GM10266 (cell line): ENCODE data around the gene RASA3.
"Not testable (repeated sequence)": the region's sequence is repeated elsewhere in the genome, so short reads cannot be mapped to it uniquely, and the experiment has no call there.

ENCODE experiments used
- DNase-seq: peaks from one replicate; pipeline ENCODE4 v3.0.0; 2012; ENCODE audit errors: extremely low spot score
- CTCF ChIP-seq: IDR thresholded peaks from 2 replicates; pipeline ENCODE4 v1.5.1; 2012; ENCODE audit warnings: mild to moderate bottlenecking, low read depth; ENCODE audit not compliant: control insufficient read depth, insufficient read depth; ENCODE audit errors: missing control alignments

Gene RASA3

GRCh38 chr13:114076329-114077090 lies 55.9 kb downstream of the RASA3 start:
- DNase-seq = no peak
- TF ChIP-seq CTCF = no peak

GRCh38 chr13:114075811-114076210 lies 56.6 kb downstream of the RASA3 start:
- not testable (repeated sequence) for DNase-seq

GRCh38 chr13:114074671-114075315 lies 57.6 kb downstream of the RASA3 start:
- no peak for TF ChIP-seq CTCF
- DNase-seq = no peak

GRCh38 chr13:114073881-114074612 lies 58.4 kb downstream of the RASA3 start:
- no peak for DNase-seq
- TF ChIP-seq CTCF = no peak

- no peak for TF ChIP-seq CTCF
- no peak for DNase-seq
Measured at GRCh38 chr13:114072421-114072820, 60.0 kb downstream of the RASA3 start.

GRCh38 chr13:114071991-114072390 lies 60.4 kb downstream of the RASA3 start:
- TF ChIP-seq CTCF = no peak
- no peak for DNase-seq

GRCh38 chr13:114071410-114071809 lies 61.0 kb downstream of the RASA3 start:
- no peak for TF ChIP-seq CTCF
- no peak for DNase-seq
